RWPE1 (cell line): ENCODE measurements around the gene CD27.
"Not testable (repeated sequence)": the region's sequence is repeated elsewhere in the genome, so short reads cannot be mapped to it uniquely, and the experiment has no call there.

Experiments used
- CTCF ChIA-PET: fragments of 350-600 bp; sonication (Branson Sonifier 250); formaldehyde crosslinking; extraction: SDS; loops from one replicate; lab custom pipeline; 2021; lab: Yijun Ruan, JAX
- POLR2A ChIA-PET: fragments of 400-600 bp; formaldehyde crosslinking; extraction: SDS; loops from one replicate; lab custom pipeline; 2020; ENCODE audit warnings: antibody characterized with exemption; ENCODE audit not compliant: low non-redundant PET; lab: Yijun Ruan, JAX
- DNase-seq: peaks from one replicate; pipeline ENCODE4 v3.0.0; 2012; ENCODE audit warnings: low spot score
- H3K27ac ChIP-seq: fragments of 450-650 bp; 2 replicates; pipeline ENCODE4 v1.5.1; 2017
- CTCF ChIP-seq: fragments of 450-650 bp; conservative IDR thresholded peaks from 2 replicates; pipeline ENCODE4 v1.5.1; 2017; ENCODE audit warnings: low read depth, mild to moderate bottlenecking

The CD27 gene

GRCh38 chr12:6478416-6478815, 33.7 kb downstream of the CD27 start:
- ChIA-PET CTCF (no interaction called here), POLR2A (no interaction called here)
- no peak for TF ChIP-seq CTCF
- DNase-seq, result no peak
- H3K27ac ChIP-seq, result no peak overlapping the region

GRCh38 chr12:6488240-6488639, 43.5 kb downstream of the CD27 start:
- no peak overlapping the region for H3K27ac ChIP-seq
- ChIA-PET CTCF (interaction anchor here (0.6 to 0.7 kb wide), 2 partner anchors 18 to 62 kb away, joined by 3 read pairs; partner anchors contain the start of gene VAMP1), POLR2A (no interaction called here)
- no peak for DNase-seq
- TF ChIP-seq CTCF, result no peak

GRCh38 chr12:6489449-6489848, 44.7 kb downstream of the CD27 start:
- POLR2A ChIA-PET, result no interaction called here
- no peak for TF ChIP-seq CTCF
- DNase-seq, result no peak
- CTCF ChIA-PET, result interaction anchor here (0.6 kb wide), 1 partner anchor 284 kb away, joined by 4 read pairs; no protein-coding TSS in a partner anchor
- H3K27ac ChIP-seq, result no peak overlapping the region

- DNase-seq, POLR2A ChIA-PET, H3K27ac ChIP-seq: not testable (repeated sequence)
- CTCF ChIA-PET, result interaction anchor here (0.7 kb wide), 1 partner anchor 634 kb away, joined by 6 read pairs; no protein-coding TSS in a partner anchor
These were observed 45.9 kb downstream of the CD27 start for GRCh38 chr12:6490673-6491072.

GRCh38 chr12:6492838-6493496, 48.2 kb downstream of the CD27 start, which contains the start of gene MRPL51:
Gene MRPL51, minus strand, starts transcription at chr12:6493262. Its CDS starts 126 bp downstream, at chr12:6493136.
- peak; percentile 96 for DNase-seq
- H3K27ac ChIP-seq, result peak within 1 kb of the TSS; percentile 93
- ChIA-PET CTCF (no interaction called here), POLR2A (interaction anchor here (0.6 to 1.5 kb wide), 4 partner anchors 22 to 274 kb away, joined by 3 to 6 read pairs (median 3); partner anchors contain the start of genes GAPDH and VAMP1)
- no peak for TF ChIP-seq CTCF

- DNase-seq, result peak; percentile 97
- no peak for TF ChIP-seq CTCF
- CTCF ChIA-PET, result no interaction called here
- POLR2A ChIA-PET, result interaction anchor here (0.6 to 1.5 kb wide), 4 partner anchors 23 to 273 kb away, joined by 3 to 6 read pairs (median 3); partner anchors contain the start of genes GAPDH and VAMP1
- peak within 1 kb of the TSS; percentile 93 for H3K27ac ChIP-seq
These were observed 48.9 kb downstream of the CD27 start, which contains the start of gene NCAPD2 for GRCh38 chr12:6493497-6494257. Gene NCAPD2, plus strand, starts transcription at chr12:6494102. Its CDS starts 997 bp downstream, at chr12:6495099.
